Ascending aorta (tissue), 2 donors: ENCODE results near the gene POU2F1. TPM values are rescaled to one million over a fixed set of nuclear protein-coding genes. Genes with fewer than 3 reads are reported as not detected.

Experiments
- DNase-seq, 2 donors: peaks; one replicate each; pipeline ENCODE4 v3.0.0-alpha.2; 2019; ENCODE audit warnings: low spot score in 2 of 2
- H3K27ac ChIP-seq, 2 donors: fragments of 200-600 bp; sonication (generic); one replicate each; pipeline ENCODE4 v1.5.1; 2016 to 2017; ENCODE audit warnings: mild to moderate bottlenecking in 1 of 2
- H3K27me3 ChIP-seq: fragments of 200-600 bp; sonication (generic); one replicate; pipeline ENCODE4 v1.5.1; 2017
- H3K36me3 ChIP-seq, 2 donors: fragments of 200-600 bp; sonication (generic); one replicate each; pipeline ENCODE4 v1.5.1; 2016
- H3K4me1 ChIP-seq, 2 donors: fragments of 200-600 bp; sonication (generic); one replicate each; pipeline ENCODE4 v1.5.1; 2016 to 2017; ENCODE audit warnings: mild to moderate bottlenecking in 1 of 2
- H3K4me3 ChIP-seq, 2 donors: fragments of 200-600 bp; sonication (generic); one replicate each; pipeline ENCODE4 v1.5.1; 2016 to 2017; ENCODE audit warnings: mild to moderate bottlenecking in 1 of 2
- H3K9me3 ChIP-seq, 2 donors: fragments of 200-600 bp; sonication (generic); one replicate each; pipeline ENCODE4 v1.5.1; 2016
- intact Hi-C: fragments of 100-400 bp; cut with DNase I; formaldehyde crosslinking; loops from one replicate; pipeline ENCODE4 v1.15.1; 2023
- total RNA-seq: library from RNA; depleted of rRNA; stranded (reverse); fragments of >200 nt; gene quantifications from one replicate; pipeline ENCODE4 v1.1.0, GENCODE V29; 2016
- TF ChIP-seq, protein P1 (sequence below), 3 experiments: fragments of 200-600 bp in 2 of 3; fragments of 450-650 bp in 1 of 3; sonication (generic) in 2 of 3; IDR thresholded peaks; one replicate each; pipeline ENCODE4 v1.5.1; 2016 to 2019; ENCODE audit warnings: antibody characterized with exemption in 3 of 3, mild to moderate bottlenecking in 1 of 3, moderate library complexity in 1 of 3

Gene POU2F1
- total RNA-seq, 1 donor from 2014 or later = 3.0 TPM

DNA sequence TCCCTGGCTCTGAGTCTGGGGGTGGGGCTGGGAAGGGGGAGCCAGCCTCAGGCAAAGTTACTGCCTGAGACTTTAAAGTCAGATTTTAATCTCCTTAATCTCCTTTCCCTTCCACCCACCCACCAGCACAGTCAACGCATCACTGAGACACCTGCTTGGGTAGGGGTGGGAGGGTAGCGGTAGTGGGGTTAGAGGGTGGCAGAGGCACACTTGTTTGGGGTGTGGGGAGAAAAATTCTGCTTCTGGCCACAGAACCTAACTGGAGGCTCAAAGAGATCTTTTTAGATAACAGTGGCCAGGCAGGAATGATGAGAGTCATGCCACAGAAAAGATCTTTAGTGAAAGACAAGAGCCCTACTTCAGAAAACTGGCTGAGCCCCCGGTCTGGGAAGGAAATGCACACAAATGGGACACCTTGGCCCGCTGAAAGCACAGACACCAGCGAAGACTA lies 253.5 kb downstream of the POU2F1 start:
- H3K27me3 ChIP-seq = no peaks in the 10 kb centered on the region
- intact Hi-C loops = no loop called here
- no peak for DNase-seq
- H3K4me3 ChIP-seq = no peak overlapping the region
- TF ChIP-seq, protein P1, sequence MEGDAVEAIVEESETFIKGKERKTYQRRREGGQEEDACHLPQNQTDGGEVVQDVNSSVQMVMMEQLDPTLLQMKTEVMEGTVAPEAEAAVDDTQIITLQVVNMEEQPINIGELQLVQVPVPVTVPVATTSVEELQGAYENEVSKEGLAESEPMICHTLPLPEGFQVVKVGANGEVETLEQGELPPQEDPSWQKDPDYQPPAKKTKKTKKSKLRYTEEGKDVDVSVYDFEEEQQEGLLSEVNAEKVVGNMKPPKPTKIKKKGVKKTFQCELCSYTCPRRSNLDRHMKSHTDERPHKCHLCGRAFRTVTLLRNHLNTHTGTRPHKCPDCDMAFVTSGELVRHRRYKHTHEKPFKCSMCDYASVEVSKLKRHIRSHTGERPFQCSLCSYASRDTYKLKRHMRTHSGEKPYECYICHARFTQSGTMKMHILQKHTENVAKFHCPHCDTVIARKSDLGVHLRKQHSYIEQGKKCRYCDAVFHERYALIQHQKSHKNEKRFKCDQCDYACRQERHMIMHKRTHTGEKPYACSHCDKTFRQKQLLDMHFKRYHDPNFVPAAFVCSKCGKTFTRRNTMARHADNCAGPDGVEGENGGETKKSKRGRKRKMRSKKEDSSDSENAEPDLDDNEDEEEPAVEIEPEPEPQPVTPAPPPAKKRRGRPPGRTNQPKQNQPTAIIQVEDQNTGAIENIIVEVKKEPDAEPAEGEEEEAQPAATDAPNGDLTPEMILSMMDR (IDR thresholded peaks at IDR 0.05) = no peak
- H3K27ac ChIP-seq = no peak overlapping the region
- H3K4me1 ChIP-seq = no peaks in the 10 kb centered on the region
- H3K36me3 ChIP-seq = no peaks in the 10 kb centered on the region
- H3K9me3 ChIP-seq = no peaks in the 10 kb centered on the region

DNA sequence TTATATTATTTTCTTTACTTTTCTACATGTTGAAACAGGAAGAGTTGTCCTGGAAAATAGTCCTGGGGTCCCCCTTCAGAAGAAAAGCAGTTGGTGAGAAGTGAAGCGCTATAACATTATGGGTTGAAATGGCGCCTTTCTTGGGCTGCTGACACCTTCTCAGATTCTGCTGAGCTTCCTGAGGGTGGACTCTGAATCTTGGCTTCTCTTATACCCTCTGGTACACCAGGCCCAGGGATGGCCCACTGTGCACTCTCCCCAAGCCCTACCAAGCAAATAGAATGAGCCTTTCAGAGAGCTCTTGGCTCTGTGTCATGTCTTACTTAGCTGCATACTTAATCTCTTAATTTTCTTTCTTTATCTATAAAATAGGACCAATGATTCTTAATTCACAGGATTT lies 255.4 kb downstream of the POU2F1 start:
- no peaks in the 10 kb centered on the region for H3K4me1 ChIP-seq
- H3K27ac ChIP-seq = no peak overlapping the region
- H3K4me3 ChIP-seq = no peak overlapping the region
- H3K27me3 ChIP-seq = no peaks in the 10 kb centered on the region
- TF ChIP-seq, protein P1 (IDR thresholded peaks at IDR 0.05) = no peak
- H3K9me3 ChIP-seq = no peaks in the 10 kb centered on the region
- H3K36me3 ChIP-seq = no peaks in the 10 kb centered on the region
- intact Hi-C loops = no loop called here
- peak in 1 of 2 donors; percentile 40 for DNase-seq

Other genes with a start within 250 kb of the POU2F1 start
- not detected for gene ILDR2, start 245.3 kb upstream of the POU2F1 start, total RNA-seq
- gene MAEL, start 231.6 kb upstream of the POU2F1 start, total RNA-seq = not detected
- gene GPA33, start 130.5 kb upstream of the POU2F1 start, total RNA-seq = not detected
- gene STYXL2, start 126.8 kb upstream of the POU2F1 start, total RNA-seq = 0.96 TPM